NCI-H2196 treated with DMSO at 0.1 percent for 48 hours (cell line): ENCODE measurements around the gene ZNF467.

Source experiments
- DNase-seq: peaks from one replicate; lab custom pipeline; 2025; ENCODE audit not compliant: unreplicated experiment; lab: John Stamatoyannopoulos, UW

Gene ZNF467

GRCh38 chr7:149729586-149729982 lies 43.8 kb downstream of the ZNF467 start:
- DNase-seq: no peak

- no peak for DNase-seq
Observed at GRCh38 chr7:149728491-149729375, 44.7 kb downstream of the ZNF467 start.

- no peak for DNase-seq
Observed at GRCh38 chr7:149727899-149728476, 45.4 kb downstream of the ZNF467 start.

GRCh38 chr7:149727053-149727898 lies 46.1 kb downstream of the ZNF467 start:
- no peak for DNase-seq

- DNase-seq: no peak
Observed at GRCh38 chr7:149725916-149726315, 47.5 kb downstream of the ZNF467 start.

GRCh38 chr7:149725426-149725821 lies 48.0 kb downstream of the ZNF467 start:
- DNase-seq: no peak

- DNase-seq: no peak
Observed at GRCh38 chr7:149724661-149725425, 48.5 kb downstream of the ZNF467 start.

- no peak for DNase-seq
Observed at GRCh38 chr7:149723795-149724495, 49.4 kb downstream of the ZNF467 start.

- DNase-seq: no peak
Observed at GRCh38 chr7:149723082-149723767, 50.2 kb downstream of the ZNF467 start.

- DNase-seq: no peak
Observed at GRCh38 chr7:149722356-149722957, 50.9 kb downstream of the ZNF467 start.

- no peak for DNase-seq
Observed at GRCh38 chr7:149721084-149721601, 52.2 kb downstream of the ZNF467 start.

- no peak for DNase-seq
Observed at GRCh38 chr7:149720372-149721083, 52.9 kb downstream of the ZNF467 start.

- DNase-seq: no peak
Observed at GRCh38 chr7:149719912-149720335, 53.5 kb downstream of the ZNF467 start.

GRCh38 chr7:149719050-149719899 lies 54.1 kb downstream of the ZNF467 start:
- no peak for DNase-seq

- DNase-seq: no peak
Observed at GRCh38 chr7:149718730-149719049, 54.7 kb downstream of the ZNF467 start.

GRCh38 chr7:149717481-149717880 lies 55.9 kb downstream of the ZNF467 start:
- DNase-seq: no peak

GRCh38 chr7:149716932-149717307 lies 56.5 kb downstream of the ZNF467 start:
- DNase-seq: no peak
